Measurements from ENCODE around the gene VEGFA. TPM values are rescaled to one million over a fixed set of nuclear protein-coding genes. Genes with fewer than 3 reads are reported as not detected.

Gene VEGFA
- total RNA-seq, 2 experiments from 2014 or later, result 93.7 to 104 TPM

DNA sequence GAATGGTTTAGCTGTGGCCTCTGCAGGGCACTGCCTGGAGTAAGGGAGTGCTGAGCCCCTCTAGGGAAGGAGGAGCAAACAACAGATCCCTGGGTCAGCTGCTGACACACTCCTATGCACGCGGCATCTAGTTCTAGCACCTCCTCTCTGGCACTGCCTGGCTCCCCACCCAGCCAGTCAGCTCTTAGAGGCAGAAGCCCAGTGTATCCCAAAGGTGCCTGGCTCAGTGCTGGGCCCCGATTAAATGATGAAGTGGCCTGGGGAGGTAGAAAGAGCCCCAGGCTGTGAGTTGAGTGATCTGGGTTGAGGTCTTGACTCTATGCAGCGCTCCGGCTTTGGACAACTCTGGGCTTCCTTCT, 7.6 kb upstream of the VEGFA start:
- DNase-seq, result no peak
- ATAC-seq, result no peak
- no peaks in the 10 kb centered on the region for H3K36me3 Mint-ChIP-seq (ENCODE audit: low read depth)

DNA sequence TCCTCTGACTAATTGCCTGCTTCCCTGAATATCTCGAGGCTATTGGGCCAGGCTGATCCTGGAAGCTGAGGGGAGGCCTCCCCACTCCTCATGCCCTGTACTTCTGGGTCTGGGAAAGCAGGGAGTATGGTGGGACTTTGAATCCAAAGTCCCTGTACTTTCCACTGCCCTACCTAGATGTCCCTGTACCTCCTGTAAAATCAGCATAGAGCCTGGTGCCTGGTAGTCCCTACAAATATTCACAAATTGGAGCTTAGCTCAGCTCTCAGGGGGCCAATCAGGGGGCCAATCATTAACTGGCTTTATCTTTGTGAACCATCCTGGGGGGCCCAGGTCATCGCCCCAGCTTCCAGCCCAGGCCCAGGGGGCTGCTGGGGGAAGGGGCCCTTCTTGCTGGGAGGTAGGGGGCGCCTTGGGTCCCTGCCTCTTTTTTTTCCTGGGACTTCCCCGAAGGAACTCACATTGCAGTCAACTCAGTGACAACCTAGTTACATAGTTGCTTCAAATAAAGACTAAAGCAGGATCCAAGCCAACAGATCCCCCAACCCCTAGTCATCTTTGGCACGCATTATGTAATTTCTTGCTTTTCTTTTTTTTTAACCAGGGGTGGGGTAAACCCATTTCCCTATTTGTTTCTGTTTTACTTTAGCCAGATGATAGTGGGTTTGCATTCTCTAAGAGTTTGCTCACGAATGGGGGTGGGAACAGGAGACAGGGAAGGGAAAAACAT, 6.9 kb upstream of the VEGFA start:
- intact Hi-C loops (cut with micrococcal nuclease), result loop anchor here (5.0 kb wide), 1 partner anchor 96 kb away; no protein-coding TSS in a partner anchor
- ATAC-seq (no peak), DNase-seq (no peak)
- ChIA-PET CTCF (interaction anchor here (1.2 to 4.9 kb wide), 4 partner anchors 11 to 316 kb away, joined by 4 to 33 read pairs (median 8); no protein-coding TSS in a partner anchor), POLR2A (interaction anchor here (1.6 kb wide), 1 partner anchor 247 kb away, joined by 4 read pairs; no protein-coding TSS in a partner anchor)
- Mint-ChIP-seq H3K4me1 (ENCODE audit: low read depth) (peaks cover 8% of the 10 kb centered on the region), H3K27me3 (no peaks in the 10 kb centered on the region), H3K27ac (no peak overlapping the region), H3K9me3 (no peaks in the 10 kb centered on the region), H3K4me3 (no peak overlapping the region), H3K36me3 (ENCODE audit: low read depth) (no peaks in the 10 kb centered on the region)
- no peak for TF ChIP-seq CTCF (IDR thresholded peaks at IDR 0.05)

More for the DNA sequence above, 7.6 kb upstream of the VEGFA start:
- Mint-ChIP-seq H3K4me1 (ENCODE audit: low read depth) (peaks cover 8% of the 10 kb centered on the region), H3K4me3 (no peak overlapping the region), H3K27me3 (no peaks in the 10 kb centered on the region), H3K27ac (no peak overlapping the region), H3K9me3 (no peaks in the 10 kb centered on the region)
- no peak for TF ChIP-seq CTCF (IDR thresholded peaks at IDR 0.05)
- ChIA-PET CTCF (interaction anchor here (0.8 to 4.9 kb wide), 7 partner anchors 7 to 317 kb away, joined by 3 to 33 read pairs (median 5); partner anchors contain the start of gene VEGFA), POLR2A (interaction anchor here (1.2 to 1.6 kb wide), 2 partner anchors 8 to 248 kb away, joined by 3 to 4 read pairs; no protein-coding TSS in a partner anchor)
- intact Hi-C loops (cut with micrococcal nuclease), result loop anchor here (5.0 kb wide), 1 partner anchor 95 kb away; no protein-coding TSS in a partner anchor

- no peak overlapping the region for H3K27ac Mint-ChIP-seq
These were observed 6.0 kb upstream of the VEGFA start for GRCh38 chr6:43763812-43764522.

GRCh38 chr6:43764772-43765171, 5.2 kb upstream of the VEGFA start:
- Mint-ChIP-seq H3K36me3 (ENCODE audit: low read depth) (no peaks in the 10 kb centered on the region), H3K27ac (no peak overlapping the region), H3K4me3 (no peak overlapping the region), H3K4me1 (ENCODE audit: low read depth) (peaks cover 14% of the 10 kb centered on the region), H3K27me3 (no peaks in the 10 kb centered on the region), H3K9me3 (no peaks in the 10 kb centered on the region)
- CTCF ChIA-PET, result interaction anchor here (0.7 to 4.9 kb wide), 4 partner anchors 9 to 314 kb away, joined by 3 to 33 read pairs (median 6); no protein-coding TSS in a partner anchor
- POLR2A ChIA-PET, result interaction anchor here (0.6 to 0.9 kb wide), 2 partner anchors 12 to 93 kb away, joined by 3 to 4 read pairs; no protein-coding TSS in a partner anchor
- DNase-seq, result no peak
- intact Hi-C loops (cut with micrococcal nuclease), result loop anchor here (5.0 kb wide), 1 partner anchor 97 kb away; no protein-coding TSS in a partner anchor
- no peak for TF ChIP-seq CTCF (IDR thresholded peaks at IDR 0.05)
- ATAC-seq, result no peak

More at GRCh38 chr6:43763812-43764522, 6.0 kb upstream of the VEGFA start:
- ChIA-PET CTCF (interaction anchor here (0.7 to 4.9 kb wide), 4 partner anchors 10 to 315 kb away, joined by 3 to 33 read pairs (median 6); no protein-coding TSS in a partner anchor), POLR2A (interaction anchor here (0.6 to 1.6 kb wide), 2 partner anchors 13 to 246 kb away, joined by 4 read pairs; no protein-coding TSS in a partner anchor)
- no peaks in the 10 kb centered on the region for H3K36me3 Mint-ChIP-seq (ENCODE audit: low read depth)
- no peaks in the 10 kb centered on the region for H3K9me3 Mint-ChIP-seq
- intact Hi-C loops (cut with micrococcal nuclease), result loop anchor here (5.0 kb wide), 1 partner anchor 97 kb away; no protein-coding TSS in a partner anchor
- ATAC-seq, result no peak
- no peak overlapping the region for H3K4me3 Mint-ChIP-seq
- no peak for DNase-seq
- H3K4me1 Mint-ChIP-seq (ENCODE audit: low read depth), result peaks cover 8% of the 10 kb centered on the region
- TF ChIP-seq CTCF (IDR thresholded peaks at IDR 0.05), result no peak
- no peaks in the 10 kb centered on the region for H3K27me3 Mint-ChIP-seq
